ENCODE measurements around the gene PEX7. TPM values are rescaled to one million over a fixed set of nuclear protein-coding genes. Genes with fewer than 3 reads are reported as not detected.

Gene PEX7
- total and polyA plus RNA-seq, 2 of the 8 experiments (the other 6 are each of a cell fraction or from before 2014, with no cell fraction given), result 6.4 to 11.0 TPM

GRCh38 chr6:136820561-136820960 lies 1.8 kb upstream of the PEX7 start:
- H3K79me1 ChIP-seq (ENCODE audit: low read depth, low read length), result no peaks in the 10 kb centered on the region; the same call in 1 of the 2 replicates
- TF ChIP-seq E2F6 (IDR thresholded peaks at IDR 0.05) (no peak), POLR2A (IDR thresholded peaks at IDR 0.05; ENCODE audit: control extremely low read depth in 1 of 2, low read depth in 2 of 2, low read length in 2 of 2) (no peak), USF2 (IDR thresholded peaks at IDR 0.05; ENCODE audit: low read length) (no peak), BACH1 (IDR thresholded peaks at IDR 0.05; ENCODE audit: low read length) (no peak), CREB1 (IDR thresholded peaks at IDR 0.05) (no peak), CBX8 (IDR thresholded peaks at IDR 0.05; ENCODE audit: borderline replicate concordance, low read depth, low read length) (no peak), PHF8 (conservative IDR thresholded peaks at IDR 0.05; ENCODE audit: low read depth, low read length) (no peak), SAP30 (IDR thresholded peaks at IDR 0.05; ENCODE audit: insufficient read depth, insufficient replicate concordance, low read length) (no peak), MAX (IDR thresholded peaks at IDR 0.05) (no peak), KDM1A (IDR thresholded peaks at IDR 0.05; ENCODE audit: borderline replicate concordance, low read length) (no peak), CBX5 (IDR thresholded peaks at IDR 0.05; ENCODE audit: low read depth, low read length) (no peak)
- no peak overlapping the region for H3K23ac ChIP-seq (ENCODE audit: insufficient read length)
- no peak overlapping the region for H2BK120ac ChIP-seq (replicated peaks; ENCODE audit: low read depth, low read length)
- ChIA-PET POLR2A (ENCODE audit: partially characterized antibody) (interaction anchor here (0.6 kb wide), 1 partner anchor 8 kb away, joined by 3 read pairs; no protein-coding TSS in a partner anchor), CTCF (ENCODE audit: partially characterized antibody) (interaction anchor here (0.9 kb wide), 1 partner anchor 28 kb away, joined by 4 read pairs; the partner anchor contains the start of gene MAP3K5)
- H3K9me3 ChIP-seq (ENCODE audit: insufficient read depth in 2 of 2, low read depth in 1 of 2, low read length in 1 of 2), result no peaks in the 10 kb centered on the region
- H2BK15ac ChIP-seq (ENCODE audit: low read length), result no peak overlapping the region
- no peak overlapping the region for H3K9ac ChIP-seq (replicated peaks in 1 of 4; ENCODE audit: extremely low read depth in 1 of 4, low read depth in 3 of 4, low read length in 3 of 4)
- H4K91ac ChIP-seq (replicated peaks; ENCODE audit: insufficient read length, low read length), result no peak overlapping the region
- no peak overlapping the region for H2BK5ac ChIP-seq (ENCODE audit: low read depth, low read length)
- H3K4me1 ChIP-seq (replicated peaks in 1 of 4; ENCODE audit: control insufficient read depth in 3 of 4, insufficient read depth in 4 of 4, low read length in 3 of 4), result peaks cover 0 to 7% (median 3%) of the 10 kb centered on the region in 4 experiments; a peak in 3 of 7 replicates
- H3K18ac ChIP-seq (ENCODE audit: extremely low read depth, low read length), result no peak overlapping the region
- no peak overlapping the region for H3K27ac ChIP-seq (ENCODE audit: low read depth, low read length)
- H3K14ac ChIP-seq (ENCODE audit: insufficient read length), result no peak overlapping the region
- H2AFZ ChIP-seq (ENCODE audit: low read length), result no peak overlapping the region
- H3K4me2 ChIP-seq (ENCODE audit: insufficient read depth in 1 of 2, low read depth in 2 of 2, low read length in 2 of 2), result no peak overlapping the region
- H3K56ac ChIP-seq (replicated peaks; ENCODE audit: insufficient read length, low read depth, low read length), result no peak overlapping the region
- H3K27me3 ChIP-seq (replicated peaks in 1 of 4; ENCODE audit: control insufficient read depth in 3 of 4, extremely low read depth in 1 of 4, insufficient read depth in 3 of 4, low read length in 3 of 4), result no peaks in the 10 kb centered on the region; a peak in 2 of 7 replicates
- no peak overlapping the region for H4K5ac ChIP-seq (ENCODE audit: insufficient read length, low read depth, low read length)
- FAIRE-seq (no peak), DNase-seq (ENCODE audit: low read depth in 1 of 2, low spot score in 2 of 2) (no peak)
- no peak overlapping the region for H4K8ac ChIP-seq (ENCODE audit: extremely low read depth, insufficient read depth, low read length)
- peaks cover 9% of the 10 kb centered on the region; the same call in 1 of the 2 replicates for H3K23me2 ChIP-seq (ENCODE audit: low read depth, low read length)
- 85% methylated on average over 2 of the region's 2 CpGs; no CpG with 5 or more reads in 1 of the 2 experiments for WGBS, 2 experiments (ENCODE audit: extremely low coverage in 1 of 2, insufficient coverage in 1 of 2, insufficient read length in 1 of 2, insufficient replicate concordance in 2 of 2, low coverage in 1 of 2, low lambda C conversion rate in 2 of 2, missing lambda C conversion rate in 1 of 2)
- no peak overlapping the region for H2AK5ac ChIP-seq (ENCODE audit: low read depth, low read length)
- H4K20me1 ChIP-seq (replicated peaks in 1 of 2; ENCODE audit: control insufficient read depth in 1 of 2, insufficient read depth in 2 of 2, low read length in 2 of 2), result no peaks in the 10 kb centered on the region
- H3K4me3 ChIP-seq (ENCODE audit: extremely low read depth in 1 of 4, insufficient read depth in 2 of 4, low read depth in 3 of 4, low read length in 4 of 4), result no peak overlapping the region
- peaks cover 0 to 6% (median 0%) of the 10 kb centered on the region in 4 experiments; a peak in 1 of 8 replicates for H3K36me3 ChIP-seq (ENCODE audit: control insufficient read depth in 2 of 4, insufficient read depth in 4 of 4, low read length in 3 of 4)
- H3K4ac ChIP-seq (replicated peaks; ENCODE audit: insufficient read length, low read depth, low read length), result no peak overlapping the region
- no peaks in the 10 kb centered on the region; a peak in 1 of 4 replicates for H3K79me2 ChIP-seq (ENCODE audit: control insufficient read depth in 1 of 2, insufficient read depth in 2 of 2, low read length in 2 of 2)
- H2BK12ac ChIP-seq (ENCODE audit: low read depth, low read length), result no peak overlapping the region
- no peak overlapping the region for H2BK20ac ChIP-seq (ENCODE audit: low read length)

Data from H1 (cell line).